SHP77 treated with DMSO at 0.1 percent for 48 hours (cell line): ENCODE measurements around the gene CYP1A2.
"Not testable (repeated sequence)": the region's sequence is repeated elsewhere in the genome, so short reads cannot be mapped to it uniquely, and the experiment has no call there.

ENCODE experiments used
- DNase-seq: peaks from one replicate; lab custom pipeline; 2025; lab: John Stamatoyannopoulos, UW

CYP1A2 gene

DNA sequence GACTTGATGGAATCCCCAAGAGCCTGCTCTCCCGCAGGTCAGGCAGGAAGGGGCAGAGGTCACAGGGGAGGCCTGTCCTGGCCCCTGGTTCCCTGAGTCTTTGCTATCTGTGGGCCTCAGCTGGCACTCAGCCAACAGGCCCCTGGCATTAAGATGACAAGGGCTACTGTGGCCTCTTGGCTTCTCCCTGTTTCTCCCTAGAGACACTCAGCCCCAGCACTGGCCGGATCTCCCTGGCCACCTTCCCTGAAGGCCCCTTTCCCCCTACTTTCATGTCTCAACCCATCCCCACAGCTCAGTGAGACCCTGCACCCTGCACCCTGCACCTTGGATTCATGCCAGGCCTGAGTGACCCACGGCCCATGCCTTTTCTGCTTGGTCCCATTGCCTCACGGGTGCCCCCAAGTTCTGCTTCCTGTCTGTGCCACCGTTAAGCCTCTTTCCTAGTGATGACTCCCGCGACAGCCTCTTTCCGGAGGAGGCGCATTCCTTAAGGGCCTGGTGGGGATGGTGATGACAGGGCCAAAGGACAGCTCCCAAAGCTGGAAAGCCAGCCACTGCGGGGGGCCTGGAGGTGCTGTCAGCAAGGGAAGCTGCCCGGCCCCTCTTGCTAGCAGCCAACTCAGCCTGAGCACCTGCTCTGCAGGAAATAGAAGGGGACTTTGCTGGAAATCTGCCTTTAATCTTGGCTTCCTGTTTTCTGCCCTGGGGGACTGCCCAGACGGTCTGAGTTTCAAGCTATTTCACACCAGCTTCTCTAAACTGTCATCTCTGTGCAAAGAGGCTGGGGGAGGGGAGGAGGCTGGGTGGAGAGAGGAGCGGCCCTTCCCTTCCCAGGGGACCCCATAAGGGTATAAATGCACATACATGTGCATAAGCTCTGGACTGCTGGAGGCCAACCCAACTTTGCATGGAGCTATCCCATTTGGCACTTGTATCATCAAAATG is 28.4 kb downstream of the CYP1A2 start:
- no peak for DNase-seq

DNA sequence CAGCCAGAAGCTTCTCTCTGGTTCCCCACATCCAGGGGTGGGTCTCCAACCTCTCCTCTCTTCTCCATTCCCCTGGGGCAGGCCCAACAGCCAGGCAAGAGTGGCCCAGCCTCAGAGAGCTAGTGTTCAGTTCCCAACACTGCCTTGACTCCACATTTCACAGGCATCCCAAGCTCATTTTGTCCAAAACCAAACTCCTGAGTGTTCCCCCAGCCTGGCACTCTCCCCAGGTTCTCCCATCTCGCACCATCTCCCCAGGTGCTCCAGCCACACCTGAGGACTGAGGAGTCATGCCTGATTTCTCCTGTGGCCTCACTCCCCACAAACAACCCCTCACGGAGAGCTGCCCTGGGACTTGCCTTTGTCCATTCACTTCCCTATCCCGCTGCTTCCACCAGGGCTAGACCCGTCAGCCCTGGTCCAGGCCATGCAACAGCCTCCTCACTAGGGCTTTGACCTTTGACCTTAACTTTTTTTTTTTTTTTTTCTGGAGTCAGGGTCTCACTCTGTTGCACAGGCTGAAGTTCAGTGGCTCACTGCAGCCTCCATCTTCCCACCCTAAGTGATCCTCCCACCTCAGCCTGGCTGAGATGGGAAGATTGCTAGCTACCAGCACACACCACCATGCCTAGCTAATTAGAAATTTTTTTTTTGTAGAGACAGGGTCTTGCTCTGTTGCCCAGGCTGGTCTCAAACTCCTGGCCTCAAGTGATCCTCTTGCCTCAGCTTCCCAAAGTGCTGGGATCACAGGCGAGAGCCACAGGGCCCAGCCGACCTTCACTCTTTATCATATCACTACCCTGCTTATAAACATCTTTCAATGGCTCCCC is 29.3 kb downstream of the CYP1A2 start:
- DNase-seq: no peak

DNA sequence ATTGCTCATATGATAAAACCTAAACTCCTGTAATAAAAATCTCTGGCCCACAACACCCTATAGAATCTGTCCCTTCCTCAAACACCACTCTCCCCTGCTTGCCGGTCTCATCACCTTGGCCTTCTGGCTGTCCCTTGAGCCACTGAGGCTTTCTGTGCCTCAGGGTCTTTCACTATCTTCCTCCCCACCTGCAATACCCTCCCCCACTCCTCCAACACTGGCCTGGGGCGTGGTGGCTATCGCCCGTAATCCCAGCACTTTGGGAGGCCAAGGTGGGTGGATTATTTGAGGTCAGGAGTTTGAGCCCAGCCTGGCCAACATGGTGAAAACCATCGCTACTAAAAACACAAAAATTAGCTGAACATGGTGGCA is 29.9 kb downstream of the CYP1A2 start:
- no peak for DNase-seq

DNA sequence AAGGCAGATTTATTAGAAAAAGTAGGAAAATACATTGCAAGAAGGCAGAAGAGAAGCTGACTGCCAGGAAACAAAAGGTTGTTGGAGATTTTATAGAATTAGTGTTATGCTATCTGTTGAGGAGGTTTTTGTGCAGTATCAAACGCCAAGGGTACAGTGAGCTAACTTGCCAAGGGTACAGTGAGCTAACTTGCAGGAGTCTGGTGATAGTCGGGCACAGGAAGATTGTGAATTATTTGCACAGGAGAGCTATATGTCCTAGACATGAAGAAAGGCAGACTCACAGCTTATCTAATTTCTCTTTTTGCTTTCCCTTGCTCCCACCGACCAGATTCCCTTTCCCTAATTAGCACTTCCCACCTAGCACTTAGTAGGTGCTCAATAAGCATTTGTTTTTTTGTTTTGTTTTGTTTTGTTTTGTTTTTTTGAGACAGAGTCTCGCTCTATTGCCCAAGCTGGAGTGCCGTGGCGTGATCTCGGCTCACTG is 30.6 kb downstream of the CYP1A2 start:
- DNase-seq: no peak

DNA sequence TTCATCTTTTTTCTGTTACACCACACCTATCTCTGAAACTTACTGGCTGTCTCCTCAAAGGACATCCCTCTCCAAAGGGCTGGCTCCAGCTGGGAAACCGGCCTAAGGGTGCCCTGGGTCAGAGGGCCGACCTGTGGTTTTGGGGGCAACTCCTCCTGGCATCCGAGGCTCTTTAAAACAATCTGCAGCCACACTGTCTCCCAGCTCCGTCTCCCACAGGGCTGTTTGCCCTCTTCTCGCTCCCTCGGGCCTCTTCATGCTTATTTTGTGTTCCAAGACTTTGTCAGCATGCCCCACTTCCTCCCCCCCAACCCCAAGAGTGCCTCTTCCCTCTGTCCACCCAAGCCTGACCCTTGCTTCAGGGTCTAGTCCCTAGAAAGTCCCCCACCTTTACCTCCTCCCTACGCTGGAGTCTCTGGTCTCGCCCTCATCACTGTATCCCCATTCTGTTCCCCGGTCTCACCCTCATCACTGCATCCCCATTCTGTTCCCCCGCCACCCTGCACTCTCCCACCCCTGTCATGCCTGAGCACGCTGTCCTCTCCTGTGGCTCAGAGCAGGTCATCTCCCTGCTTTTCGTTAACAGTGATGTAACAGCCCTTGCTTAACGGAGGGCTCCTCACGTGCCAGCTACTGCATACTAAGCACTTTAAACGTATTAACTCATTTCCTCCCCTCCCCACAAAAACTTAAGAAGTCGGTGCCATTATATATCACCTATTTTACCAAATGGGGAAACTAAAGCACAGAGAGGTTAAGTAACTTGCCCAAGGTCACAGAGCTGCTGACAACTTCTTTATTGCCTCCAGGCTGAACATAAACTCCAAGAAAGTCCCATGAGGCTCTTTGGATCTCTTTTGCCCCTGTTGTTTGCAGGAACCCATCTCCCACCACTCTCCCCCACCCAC is 32.1 kb downstream of the CYP1A2 start:
- DNase-seq: no peak

DNA sequence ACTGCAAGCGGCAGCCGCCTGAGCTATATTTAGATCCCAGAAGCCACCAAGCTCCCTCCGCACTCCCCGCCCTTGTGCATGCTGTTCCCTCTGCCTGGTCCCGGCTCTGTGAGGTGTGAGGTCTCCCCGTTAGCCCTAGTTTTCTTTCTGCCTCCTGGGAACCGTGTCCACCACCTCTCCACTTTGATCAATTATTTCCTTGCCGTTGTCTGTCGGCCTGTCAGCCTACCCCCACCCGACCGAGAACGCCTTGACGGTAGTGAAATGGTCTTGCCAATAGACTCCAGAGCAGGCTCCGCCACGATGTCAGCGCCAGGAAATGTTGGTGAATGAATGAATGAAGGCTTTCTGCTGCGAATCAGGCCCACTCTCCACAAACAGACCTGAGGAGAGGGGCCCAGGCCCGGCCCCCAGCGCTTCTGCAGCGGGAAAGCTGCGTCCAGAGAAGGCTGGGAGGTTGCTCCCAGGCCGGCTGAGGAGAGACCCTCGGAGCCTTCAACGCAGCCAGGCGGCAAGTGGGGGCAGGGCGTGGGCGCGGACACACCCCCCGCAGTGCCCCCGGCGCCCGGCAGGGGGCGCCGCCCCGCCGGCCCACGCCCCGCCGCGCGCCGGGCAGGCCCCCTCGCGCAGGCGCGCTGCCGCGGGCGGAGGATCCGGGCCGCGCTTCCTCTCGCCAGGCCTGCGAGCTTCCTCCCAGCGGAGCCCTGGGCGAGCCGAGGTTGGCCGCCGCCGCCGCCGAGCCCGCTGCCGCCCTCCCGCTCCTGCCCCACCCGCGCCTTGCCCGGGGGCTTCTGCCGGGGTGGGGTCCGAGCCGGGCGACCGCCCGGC is 33.0 kb downstream of the CYP1A2 start, which contains the start of gene CSK:
Gene CSK, plus strand, starts transcription at position 650 of the 828 bp plus-strand sequence. CDS start 16,218 bp downstream, outside the sequence.
- DNase-seq: no peak

DNA sequence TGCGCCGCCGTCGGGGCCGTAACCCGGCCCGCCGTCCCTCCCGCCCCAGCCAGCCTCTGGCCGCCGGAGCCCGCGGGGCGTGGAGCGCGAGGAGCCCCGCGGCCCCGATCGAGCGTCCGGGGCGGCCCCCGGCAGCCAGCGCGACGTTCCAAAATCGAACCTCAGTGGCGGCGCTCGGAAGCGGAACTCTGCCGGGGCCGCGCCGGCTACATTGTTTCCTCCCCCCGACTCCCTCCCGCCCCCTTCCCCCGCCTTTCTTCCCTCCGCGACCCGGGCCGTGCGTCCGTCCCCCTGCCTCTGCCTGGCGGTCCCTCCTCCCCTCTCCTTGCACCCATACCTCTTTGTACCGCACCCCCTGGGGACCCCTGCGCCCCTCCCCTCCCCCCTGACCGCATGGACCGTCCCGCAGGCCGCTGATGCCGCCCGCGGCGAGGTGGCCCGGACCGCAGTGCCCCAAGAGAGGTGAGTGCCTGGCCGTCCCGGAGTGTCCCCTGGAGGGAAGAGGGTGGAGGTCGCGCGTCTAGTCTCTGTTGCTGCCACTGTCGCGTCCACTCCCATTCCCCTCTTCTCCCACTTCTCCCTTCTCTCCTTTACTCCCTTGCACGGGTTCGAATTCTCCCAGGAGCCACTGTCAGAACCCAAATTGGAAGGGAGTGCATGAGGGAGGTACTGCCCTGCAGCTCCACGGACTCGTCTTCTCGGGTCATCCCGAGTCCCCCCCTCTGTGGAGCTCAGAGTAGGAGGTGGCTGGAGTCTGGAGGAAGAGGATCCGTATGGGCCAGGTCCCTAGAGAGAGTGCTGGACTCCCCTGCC is 33.8 kb downstream of the CYP1A2 start:
- no peak for DNase-seq

DNA sequence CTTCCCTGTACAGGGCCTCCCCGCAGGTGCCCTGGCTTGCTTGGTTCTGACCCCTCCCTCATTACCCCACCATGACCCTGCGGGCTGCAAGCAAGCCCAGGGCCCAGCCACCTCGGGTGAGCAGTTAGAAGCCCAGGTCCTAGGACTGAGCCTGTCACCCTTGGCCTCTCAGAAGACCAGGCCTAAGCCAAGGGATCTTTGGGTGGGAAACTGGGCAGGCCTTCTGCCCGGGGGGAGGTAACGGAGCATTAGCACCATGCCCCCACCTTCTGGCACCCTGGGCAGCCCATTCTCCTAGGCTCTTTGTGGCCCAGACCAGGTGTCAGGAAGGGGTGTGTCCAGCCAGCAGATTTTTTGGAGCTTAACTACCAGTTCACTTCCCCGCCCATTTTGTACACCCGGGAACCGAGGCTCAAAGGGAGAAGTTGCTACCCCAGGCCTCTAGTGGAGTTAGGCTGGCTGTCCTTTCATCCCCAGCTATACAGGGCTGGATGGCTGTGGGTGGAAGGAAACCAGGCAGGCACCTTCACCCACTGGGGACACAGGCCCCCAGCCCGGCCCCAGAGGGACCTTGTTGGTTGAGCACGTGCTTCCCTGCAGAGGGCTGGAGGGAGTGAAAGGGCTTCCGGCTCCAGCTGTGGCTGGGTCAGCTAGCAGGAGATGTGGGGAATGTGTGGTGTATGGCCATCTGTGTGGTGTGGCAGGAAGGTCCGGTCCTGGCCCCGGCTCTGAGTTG is 34.6 kb downstream of the CYP1A2 start:
- DNase-seq: no peak

DNA sequence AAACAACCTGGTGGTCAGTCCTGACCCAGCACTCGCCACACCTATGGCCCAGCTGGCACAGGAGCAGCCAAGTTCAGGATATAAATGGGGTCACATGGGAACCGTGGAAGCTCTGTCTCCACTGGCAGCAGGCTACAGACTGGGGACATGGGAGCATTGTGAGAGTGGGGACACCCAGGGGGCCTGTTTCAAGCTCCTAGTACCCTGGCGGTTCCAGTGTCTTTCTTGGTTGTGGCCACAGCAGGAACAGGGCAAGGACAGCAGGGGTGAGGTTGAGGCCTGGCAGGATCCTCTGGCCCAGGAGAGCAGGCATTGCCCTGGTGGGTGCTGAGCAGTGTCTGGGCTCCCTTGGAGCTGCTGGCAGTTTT is 35.1 kb downstream of the CYP1A2 start:
- DNase-seq: no peak

DNA sequence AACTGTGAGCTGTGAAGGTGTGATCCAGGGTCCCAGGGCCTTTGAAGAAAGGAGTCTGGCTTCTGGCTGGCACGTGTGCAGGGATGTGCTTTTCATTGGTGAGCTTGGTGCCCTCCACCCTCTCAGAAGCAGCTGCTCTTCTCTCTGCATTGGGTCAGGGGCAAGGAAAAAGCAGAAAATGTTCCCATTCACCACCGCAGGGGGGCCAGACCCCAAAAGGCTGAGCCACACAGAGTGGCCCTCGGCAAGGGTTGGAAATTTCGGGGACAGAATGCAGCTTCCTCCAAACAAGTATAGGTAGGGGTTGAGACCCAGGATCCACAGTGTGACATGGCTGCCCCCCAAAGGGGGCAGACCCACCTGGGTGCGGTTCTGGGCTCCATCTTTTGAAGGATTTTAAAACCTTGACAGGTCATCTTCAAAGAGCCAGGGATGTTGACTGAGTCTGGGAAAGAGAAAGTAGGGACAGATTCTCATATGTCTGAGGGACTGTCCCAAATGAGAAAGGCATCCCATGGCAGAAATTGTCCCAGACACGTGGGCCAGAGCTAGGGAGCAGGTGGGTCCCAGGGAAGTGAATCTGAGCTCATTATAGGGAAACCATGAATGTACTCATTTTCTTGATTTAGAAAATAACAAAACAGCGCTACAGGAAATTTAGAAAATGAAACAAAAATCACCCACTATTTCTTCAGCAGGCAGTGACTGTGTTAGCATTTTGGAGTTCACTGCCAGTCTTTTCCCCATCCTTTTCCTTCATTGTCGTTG is 36.0 kb downstream of the CYP1A2 start:
- no peak for DNase-seq

DNA sequence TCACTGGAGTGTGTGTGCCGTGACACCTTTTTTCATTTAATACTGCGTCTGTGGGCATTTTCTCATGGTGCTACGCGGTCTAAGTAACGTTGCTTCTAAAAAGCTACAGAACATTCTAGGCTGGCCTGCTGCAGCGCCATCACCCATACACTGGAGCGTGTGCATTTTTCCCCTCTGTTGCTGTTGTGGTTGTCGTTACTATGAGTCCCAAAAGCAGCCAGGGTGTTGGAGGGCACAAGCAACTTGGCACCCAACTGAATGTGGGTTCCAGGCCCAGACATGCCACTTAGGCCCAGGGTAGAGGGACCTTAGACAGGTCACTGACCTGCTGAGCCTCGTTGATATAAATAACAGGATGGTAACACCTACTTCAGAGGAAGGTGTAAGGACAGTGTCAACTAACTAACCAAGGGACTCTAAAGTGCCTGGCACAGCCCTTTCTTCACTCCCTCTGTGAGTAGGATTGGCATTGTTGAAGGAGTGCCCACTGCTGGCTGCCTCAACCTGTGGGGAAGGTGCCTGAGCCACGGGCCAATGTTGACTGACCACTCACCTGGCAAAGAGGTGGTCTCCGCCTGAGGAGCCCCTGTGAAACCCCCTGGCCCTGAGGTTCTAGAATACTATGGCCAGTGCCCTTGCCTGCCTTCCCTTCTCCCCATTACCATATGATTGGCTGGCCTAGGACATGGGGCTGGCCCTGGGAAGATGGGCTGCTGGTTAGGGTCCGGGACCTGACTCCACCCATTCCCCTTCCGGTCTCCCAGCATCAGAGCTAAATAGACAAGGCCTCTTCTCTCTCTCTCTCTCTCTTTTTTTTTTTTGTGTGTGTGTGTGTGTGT is 36.8 kb downstream of the CYP1A2 start:
- no peak for DNase-seq

DNA sequence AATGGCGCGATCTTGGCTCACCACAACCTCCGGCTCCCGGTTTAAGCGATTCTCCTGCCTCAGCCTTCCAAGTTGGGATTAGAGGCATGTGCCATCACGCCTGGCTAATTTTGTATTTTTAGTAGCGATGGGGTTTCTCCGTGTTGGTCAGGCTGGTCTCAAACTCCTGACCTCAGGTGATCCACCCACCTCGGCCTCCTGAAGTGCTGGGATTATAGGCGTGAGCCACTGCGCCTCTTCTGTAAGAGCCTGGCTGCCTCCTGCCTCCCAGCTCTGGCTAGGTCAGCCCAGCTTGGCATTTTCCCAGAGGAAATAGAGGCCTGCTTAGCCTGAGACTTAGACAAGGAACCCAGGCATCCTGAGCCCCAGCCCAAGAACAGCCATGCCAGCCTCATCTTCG is 37.4 kb downstream of the CYP1A2 start:
- not testable (repeated sequence) for DNase-seq

DNA sequence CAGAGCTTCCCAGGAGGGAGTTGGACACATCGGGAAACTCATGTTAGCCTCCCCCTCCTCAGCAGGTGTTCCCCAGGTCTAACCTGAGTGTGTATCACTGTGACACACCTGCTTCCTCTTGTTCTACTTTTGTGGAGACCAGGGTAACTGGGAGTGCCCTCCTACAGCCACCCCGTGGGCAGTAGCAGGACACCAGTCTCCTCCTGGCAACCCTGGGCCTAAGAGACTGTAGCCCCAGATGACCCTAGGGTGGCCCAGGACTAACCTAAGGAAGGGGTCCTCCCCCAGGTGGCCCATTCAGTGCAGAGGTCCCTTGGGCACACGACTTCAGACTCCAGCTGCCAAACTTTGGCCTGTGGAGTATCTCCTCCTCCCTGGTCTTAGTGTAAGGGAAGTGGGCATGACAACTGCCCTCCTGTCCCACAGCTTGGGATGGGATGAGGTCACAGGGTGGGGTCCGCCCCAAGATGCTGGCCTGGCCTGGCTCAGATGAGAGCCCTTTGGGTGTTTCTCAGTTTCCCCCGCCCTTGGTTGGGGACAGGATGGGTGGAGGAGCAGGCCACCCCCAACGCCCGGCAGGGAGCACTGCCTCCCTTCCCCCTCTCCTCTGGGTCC is 38.0 kb downstream of the CYP1A2 start:
- no peak for DNase-seq

DNA sequence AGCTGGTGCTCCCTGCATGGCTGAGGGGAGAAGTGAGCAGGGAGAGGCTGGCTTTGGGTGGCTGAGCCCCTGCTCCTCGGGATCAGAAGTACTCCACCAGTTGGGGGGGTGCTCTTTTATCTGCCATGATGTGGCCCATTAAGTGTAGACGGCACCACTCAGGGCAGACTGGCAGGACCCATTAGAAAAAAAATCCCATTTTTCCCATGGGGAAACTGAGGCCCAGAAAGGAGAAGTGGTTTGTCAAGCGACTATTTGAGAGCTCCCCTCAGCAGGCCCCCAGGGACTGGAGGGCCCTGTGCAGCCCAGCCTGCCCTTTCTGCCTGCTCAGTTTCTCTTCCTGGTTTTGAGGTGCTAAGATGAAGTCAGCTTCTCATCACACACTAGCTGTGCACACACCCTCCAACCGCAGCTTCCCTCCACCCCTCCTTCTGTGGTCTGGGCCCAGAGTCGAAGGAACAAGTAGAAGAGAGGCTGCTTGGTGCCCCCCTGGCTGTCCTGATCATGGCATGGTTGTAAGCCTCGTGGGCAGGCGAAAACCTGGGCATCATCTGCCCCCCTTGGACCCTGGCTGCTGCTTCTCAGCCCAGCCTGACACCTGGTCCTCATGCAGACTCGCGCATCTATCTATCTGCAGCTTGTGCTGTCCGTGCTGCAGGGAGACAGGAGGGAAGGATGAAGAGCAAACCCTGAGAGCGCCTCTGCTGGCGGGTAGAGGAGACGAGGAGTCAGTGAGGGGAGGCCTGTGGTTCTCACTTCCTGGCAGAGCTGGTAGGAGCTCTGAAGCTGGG is 38.8 kb downstream of the CYP1A2 start:
- no peak for DNase-seq

DNA sequence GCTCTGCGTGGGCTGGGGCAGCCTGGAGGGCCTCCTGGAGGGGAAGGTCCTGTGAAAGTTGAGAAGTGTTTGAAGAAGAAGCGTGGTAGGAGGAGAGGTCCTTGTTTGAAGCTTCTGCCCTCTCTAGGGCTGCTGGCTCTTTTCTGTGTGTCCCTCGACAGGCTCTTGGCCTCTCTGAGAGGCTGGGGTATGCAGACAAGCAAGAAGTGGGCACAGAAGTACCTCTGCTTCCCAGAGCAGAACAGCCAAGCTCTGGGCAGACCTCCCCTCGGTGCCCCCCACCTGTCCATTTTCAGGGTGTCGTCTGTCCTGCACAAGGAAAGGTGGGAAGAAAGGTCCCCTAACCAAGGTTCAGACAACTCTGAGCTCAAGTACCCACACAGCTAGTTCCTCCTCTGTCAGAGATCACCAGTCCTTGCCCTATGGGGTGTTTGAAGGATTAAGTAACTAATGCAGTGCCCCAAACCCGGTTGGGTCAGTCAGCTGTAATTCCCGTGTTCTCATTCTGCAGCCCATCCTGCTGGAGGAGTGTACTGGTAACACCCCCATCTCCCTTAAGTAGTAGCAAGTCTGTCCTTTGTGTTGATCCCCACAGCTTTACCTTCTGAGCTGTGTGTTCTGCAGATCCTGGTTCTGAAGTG is 39.5 kb downstream of the CYP1A2 start:
- DNase-seq: no peak

DNA sequence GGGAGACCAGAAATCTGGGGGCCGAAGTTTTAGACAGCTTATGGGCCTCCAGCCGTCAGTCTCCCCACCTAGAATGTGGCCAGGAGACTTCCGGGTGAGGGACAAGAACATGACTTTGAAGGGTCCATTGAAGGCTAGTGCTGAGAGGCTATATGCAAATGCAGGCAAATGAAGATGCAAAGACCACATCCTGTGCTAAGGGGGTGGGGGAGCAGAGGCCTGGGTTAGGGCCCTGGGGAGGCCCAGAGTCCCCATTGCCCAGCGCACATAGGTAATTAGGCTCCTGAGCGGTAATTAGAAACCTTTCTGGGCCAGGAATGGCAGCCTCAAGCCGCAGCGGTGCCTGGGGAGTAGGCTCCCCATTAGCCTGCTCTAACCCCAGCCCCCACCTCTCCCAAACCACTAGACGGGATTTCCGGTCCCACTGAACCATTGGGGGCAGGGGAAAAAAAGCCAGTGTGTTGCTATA is 40.1 kb downstream of the CYP1A2 start:
- no peak for DNase-seq
